ENCODE measurements around the gene DAGLA. TPM values are rescaled to one million over a fixed set of nuclear protein-coding genes. Genes with fewer than 3 reads are reported as not detected.

DAGLA gene
- total RNA-seq, 4 donors from 2014 or later, result 1.1 to 3.2 (median 1.8) TPM

DNA sequence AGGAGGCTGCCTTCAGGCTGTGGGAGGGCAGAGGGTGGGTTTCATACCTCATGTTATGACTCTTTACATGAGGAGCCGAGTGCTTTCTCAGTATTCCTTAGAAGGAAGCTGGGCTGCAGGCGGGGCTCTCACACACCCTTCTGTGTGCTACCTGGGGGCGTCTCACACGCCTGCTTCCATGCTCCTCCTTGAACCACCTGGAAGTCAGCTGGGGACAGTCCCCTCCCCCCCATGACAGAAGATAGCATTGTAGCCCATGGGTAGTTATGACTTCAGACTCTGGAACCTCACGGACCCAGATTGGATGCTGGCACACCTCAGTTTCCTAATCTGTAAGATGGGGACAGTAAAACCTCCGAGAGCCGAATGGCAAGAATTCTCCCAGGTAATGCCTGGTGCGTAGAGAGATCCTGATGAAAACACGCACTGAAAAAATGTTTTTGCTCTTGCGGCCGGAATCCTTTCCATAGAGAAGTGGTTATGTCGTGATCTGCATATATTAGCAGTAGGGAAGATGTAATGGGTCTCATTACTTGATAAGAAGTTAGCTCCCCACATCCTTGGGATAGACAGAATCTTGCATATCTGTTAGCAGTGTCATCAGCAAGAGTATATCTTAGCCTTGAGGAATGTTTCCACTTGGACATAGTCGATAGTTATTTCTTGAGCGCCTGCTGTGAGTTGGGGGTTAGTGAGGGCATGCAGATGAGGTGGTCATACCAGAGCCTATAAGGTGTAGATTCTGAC lies 4.9 kb downstream of the DAGLA start:
- TF ChIP-seq, protein P1, sequence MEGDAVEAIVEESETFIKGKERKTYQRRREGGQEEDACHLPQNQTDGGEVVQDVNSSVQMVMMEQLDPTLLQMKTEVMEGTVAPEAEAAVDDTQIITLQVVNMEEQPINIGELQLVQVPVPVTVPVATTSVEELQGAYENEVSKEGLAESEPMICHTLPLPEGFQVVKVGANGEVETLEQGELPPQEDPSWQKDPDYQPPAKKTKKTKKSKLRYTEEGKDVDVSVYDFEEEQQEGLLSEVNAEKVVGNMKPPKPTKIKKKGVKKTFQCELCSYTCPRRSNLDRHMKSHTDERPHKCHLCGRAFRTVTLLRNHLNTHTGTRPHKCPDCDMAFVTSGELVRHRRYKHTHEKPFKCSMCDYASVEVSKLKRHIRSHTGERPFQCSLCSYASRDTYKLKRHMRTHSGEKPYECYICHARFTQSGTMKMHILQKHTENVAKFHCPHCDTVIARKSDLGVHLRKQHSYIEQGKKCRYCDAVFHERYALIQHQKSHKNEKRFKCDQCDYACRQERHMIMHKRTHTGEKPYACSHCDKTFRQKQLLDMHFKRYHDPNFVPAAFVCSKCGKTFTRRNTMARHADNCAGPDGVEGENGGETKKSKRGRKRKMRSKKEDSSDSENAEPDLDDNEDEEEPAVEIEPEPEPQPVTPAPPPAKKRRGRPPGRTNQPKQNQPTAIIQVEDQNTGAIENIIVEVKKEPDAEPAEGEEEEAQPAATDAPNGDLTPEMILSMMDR (IDR thresholded peaks at IDR 0.05; ENCODE audit: low read depth), result no peak

DNA sequence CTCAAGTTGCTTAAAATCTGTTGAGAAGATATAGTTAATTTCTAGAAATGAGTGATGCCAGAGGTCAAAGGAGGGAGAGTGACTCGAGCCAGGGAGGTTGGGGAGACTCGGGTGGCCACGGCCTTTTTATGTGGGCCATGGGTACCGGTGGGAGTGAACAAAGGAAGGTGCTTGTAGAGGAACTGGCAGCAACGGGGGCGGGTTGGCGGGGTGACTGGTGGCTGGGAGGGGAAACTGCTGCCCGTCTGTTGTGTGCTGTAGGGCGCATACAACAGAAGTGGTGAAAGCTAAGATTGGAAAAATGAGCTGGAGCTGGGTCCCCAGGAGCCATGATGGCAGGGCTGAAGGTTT lies 5.4 kb downstream of the DAGLA start:
- TF ChIP-seq, protein P1 (IDR thresholded peaks at IDR 0.05; ENCODE audit: low read depth), result no peak

DNA sequence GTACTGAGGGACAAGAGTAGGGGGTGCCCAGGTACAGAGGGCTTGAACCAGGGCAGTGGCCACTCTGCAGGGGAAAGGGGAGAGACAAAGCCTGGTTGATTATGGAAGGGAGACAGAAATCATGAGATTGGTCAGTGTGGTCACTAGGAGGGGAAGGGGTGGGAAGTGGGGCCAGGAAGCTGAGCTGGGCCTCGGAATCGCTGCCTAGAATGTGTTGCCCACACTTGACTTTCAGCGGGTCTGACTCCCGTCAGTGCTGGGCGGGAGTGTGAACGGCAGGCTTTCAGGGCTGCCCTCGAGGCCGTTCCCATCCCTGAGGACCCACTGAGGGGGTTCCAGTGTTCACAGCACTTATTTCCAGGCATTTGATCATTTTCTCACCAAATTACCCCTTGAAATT lies 5.9 kb downstream of the DAGLA start:
- TF ChIP-seq, protein P1 (IDR thresholded peaks at IDR 0.05; ENCODE audit: low read depth), result no peak

DNA sequence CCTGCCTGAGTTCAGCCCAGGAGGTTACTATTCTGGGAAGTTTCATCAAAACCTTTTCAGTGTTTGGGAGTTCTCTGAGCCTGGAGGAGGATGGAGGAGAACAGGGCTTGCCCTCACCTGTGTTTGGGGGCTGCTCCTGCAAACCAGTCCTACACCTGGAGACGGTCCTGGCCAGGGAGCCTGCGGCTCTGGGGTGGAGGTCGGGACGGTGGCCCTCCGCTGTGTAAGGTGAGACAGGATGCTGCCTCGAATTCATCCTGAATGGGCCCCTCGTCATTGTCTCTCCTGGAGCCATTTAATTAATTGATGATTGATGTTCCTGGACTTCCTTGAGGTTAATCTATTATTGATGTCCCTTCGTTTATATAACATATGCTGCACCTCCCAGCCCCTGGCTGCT lies 6.3 kb downstream of the DAGLA start:
- TF ChIP-seq, protein P1 (IDR thresholded peaks at IDR 0.05; ENCODE audit: low read depth), result no peak

DNA sequence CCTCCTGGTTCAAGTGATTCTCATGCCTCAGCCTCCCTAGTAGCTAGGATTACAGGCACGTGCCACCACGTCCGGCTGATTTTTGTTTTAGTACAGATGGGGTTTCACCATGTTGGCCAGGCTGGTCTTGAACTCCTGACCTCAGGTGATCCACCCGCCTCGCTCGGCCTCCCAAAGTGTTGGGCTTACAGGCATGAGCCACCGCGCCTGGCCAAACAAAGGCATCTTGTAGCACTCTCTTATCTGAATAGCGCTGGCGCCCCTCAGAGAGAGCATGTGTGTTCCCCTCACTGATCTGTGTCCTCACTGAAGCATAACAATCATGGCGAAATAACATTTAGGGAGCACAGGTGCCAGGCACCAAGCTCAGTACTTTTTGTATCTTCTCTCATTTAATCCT lies 7.2 kb downstream of the DAGLA start:
- TF ChIP-seq, protein P1 (IDR thresholded peaks at IDR 0.05; ENCODE audit: low read depth), result no peak

DNA sequence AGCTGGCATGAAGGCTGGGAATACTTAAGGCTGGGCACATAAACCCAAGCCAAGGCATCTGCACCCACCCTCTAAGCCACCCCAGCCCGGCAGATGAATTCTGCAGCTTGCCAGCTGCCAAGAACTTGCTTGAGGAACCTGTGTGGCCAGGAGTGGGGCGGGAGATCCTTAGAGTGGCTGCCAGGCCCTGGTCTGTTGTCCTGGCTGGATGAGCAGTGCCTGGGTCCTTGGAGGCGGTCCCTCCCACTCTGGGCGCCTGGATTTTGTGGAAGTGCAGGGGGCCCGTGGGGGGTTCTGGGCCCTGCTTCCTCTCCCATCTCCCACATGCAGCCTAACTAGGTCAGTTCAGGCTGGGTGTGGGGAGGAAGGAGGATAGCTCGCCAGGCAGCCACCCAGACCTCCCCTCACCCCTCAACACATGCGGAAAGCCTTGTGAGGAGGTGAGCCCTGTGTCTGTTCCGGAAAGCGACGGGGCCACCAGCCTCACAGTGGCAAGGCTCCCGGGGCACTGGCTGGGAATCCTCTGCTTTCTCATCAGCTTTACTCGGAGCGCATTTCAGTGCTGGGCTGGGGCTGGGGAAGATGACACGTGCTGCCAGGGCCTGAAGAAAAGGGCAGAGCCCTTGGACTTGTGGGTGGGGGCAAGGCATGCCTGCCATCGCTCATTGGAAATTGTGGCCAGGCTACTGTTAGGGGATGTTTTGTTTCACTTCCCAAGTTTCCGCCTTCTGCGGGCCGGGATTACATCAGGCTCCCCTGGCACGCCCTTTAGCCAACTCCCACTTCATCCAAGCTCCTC lies 8.4 kb downstream of the DAGLA start:
- TF ChIP-seq, protein P1 (IDR thresholded peaks at IDR 0.05; ENCODE audit: low read depth), result no peak

DNA sequence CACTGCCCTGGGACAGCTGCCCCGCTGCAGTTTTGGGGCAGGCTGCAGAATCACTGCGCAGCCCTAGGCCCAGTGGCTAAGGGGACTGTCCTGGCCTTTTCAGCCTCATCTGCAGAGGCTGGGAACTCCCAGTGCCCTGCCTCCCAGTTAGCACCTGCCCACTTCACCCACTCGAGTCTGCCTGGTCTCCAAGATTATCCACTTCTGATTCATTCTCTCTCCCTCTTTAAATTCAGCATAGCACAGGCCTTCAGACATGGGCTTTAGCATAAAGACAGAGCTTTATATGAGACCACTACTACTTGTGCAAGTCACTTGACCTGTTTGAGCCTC lies 8.9 kb downstream of the DAGLA start:
- TF ChIP-seq, protein P1 (IDR thresholded peaks at IDR 0.05; ENCODE audit: low read depth), result no peak

All from subcutaneous adipose tissue (tissue), 4 donors.